SK-N-SH (cell line): ENCODE data around the gene RNU1-3. TPM values are rescaled to one million over a fixed set of nuclear protein-coding genes. Genes with fewer than 3 reads are reported as not detected.
"Not testable (repeated sequence)": the region's sequence is repeated elsewhere in the genome, so short reads cannot be mapped to it uniquely, and the experiment has no call there.

Experiments
- CTCF ChIA-PET: fragments of 300-600, 350-600 bp; formaldehyde crosslinking; extraction: SDS; loops from one replicate; lab custom pipeline; 2021; lab: Yijun Ruan, JAX
- POLR2A ChIA-PET: fragments of 350-600 bp; sonication (Branson Sonifier 250); formaldehyde crosslinking; extraction: SDS; loops from one replicate; lab custom pipeline; 2020; ENCODE audit warnings: antibody characterized with exemption, inconsistent platforms; lab: Yijun Ruan, JAX
- DNase-seq: peaks from one replicate; pipeline ENCODE4 v3.0.0; 2012
- H2AFZ ChIP-seq: fragments of 200-600 bp; sonication (generic); 2 replicates; pipeline ENCODE4 v1.8.1; 2016; ENCODE audit warnings: antibody characterized with exemption, mild to moderate bottlenecking, low read depth
- H3F3A ChIP-seq: fragments of 200-600 bp; sonication (generic); replicated peaks from 2 replicates; pipeline ENCODE3; 2016; ENCODE audit warnings: antibody characterized with exemption, mild to moderate bottlenecking; ENCODE audit not compliant: insufficient read depth
- H3K27ac ChIP-seq, 2 experiments: fragments of 200-500 bp in 1 of 2; fragments of 200-600 bp in 1 of 2; sonication (Bioruptor generic) in 1 of 2; sonication (generic), shearing (Covaris generic) in 1 of 2; 2 replicates each; pipeline versions ENCODE4 v1.5.1 to v1.6.1; 2014 to 2016; ENCODE audit warnings: low read depth in 2 of 2, inconsistent platforms in 1 of 2, low read length in 1 of 2, mild to moderate bottlenecking in 1 of 2, mixed read lengths in 1 of 2
- H3K27me3 ChIP-seq: fragments of 200-600 bp; sonication (generic), shearing (Covaris generic); 2 replicates; pipeline ENCODE4 v1.6.1; 2016; ENCODE audit warnings: mixed run types; ENCODE audit not compliant: insufficient read depth
- H3K36me3 ChIP-seq, 2 experiments: fragments of 200-500 bp in 1 of 2; fragments of 200-600 bp in 1 of 2; sonication (Bioruptor generic) in 1 of 2; sonication (generic) in 1 of 2; replicated peaks in 1 of 2; 2 replicates each; pipeline versions ENCODE3 to v1.5.1; 2014 to 2016; ENCODE audit warnings: low read length in 1 of 2, mild to moderate bottlenecking in 1 of 2; ENCODE audit not compliant: insufficient read depth in 2 of 2, control insufficient read depth in 1 of 2
- H3K4me1 ChIP-seq, 2 experiments: fragments of 200-500 bp in 1 of 2; fragments of 200-600 bp in 1 of 2; sonication (Bioruptor generic) in 1 of 2; sonication (generic), shearing (Covaris generic) in 1 of 2; 2 replicates each; pipeline versions ENCODE4 v1.5.1 to v1.6.1; 2014 to 2016; ENCODE audit warnings: low read depth in 1 of 2, low read length in 1 of 2, mixed run types in 1 of 2; ENCODE audit not compliant: insufficient read depth in 2 of 2, control insufficient read depth in 1 of 2
- H3K4me2 ChIP-seq: fragments of 200-600 bp; sonication (generic), shearing (Covaris generic); 2 replicates; pipeline ENCODE4 v1.6.1; 2017; ENCODE audit warnings: mixed run types
- H3K4me3 ChIP-seq, 2 experiments: fragments of 200-500 bp in 1 of 2; fragments of 200-600 bp in 1 of 2; sonication (Bioruptor generic) in 1 of 2; sonication (generic), shearing (Covaris generic) in 1 of 2; 2 replicates each; pipeline versions ENCODE4 v1.5.1 to v1.8.1; 2014 to 2016; ENCODE audit warnings: low read depth in 2 of 2, inconsistent platforms in 1 of 2, low read length in 1 of 2, mild to moderate bottlenecking in 1 of 2, mixed read lengths in 1 of 2, moderate library complexity in 1 of 2
- H3K79me2 ChIP-seq: fragments of 200-600 bp; sonication (generic); 2 replicates; pipeline ENCODE4 v1.8.1; 2017; ENCODE audit warnings: mild to moderate bottlenecking; ENCODE audit not compliant: insufficient read depth
- H3K9ac ChIP-seq: fragments of 200-600 bp; sonication (generic); 2 replicates; pipeline ENCODE4 v1.6.1; 2017; ENCODE audit warnings: mixed run types
- H3K9me2 ChIP-seq: fragments of 200-600 bp; sonication (generic); 2 replicates; pipeline ENCODE4 v1.6.1; 2017; ENCODE audit warnings: mixed run types
- H3K9me3 ChIP-seq: fragments of 200-600 bp; sonication (generic); 2 replicates; pipeline ENCODE4 v1.6.1; 2017; ENCODE audit warnings: mixed run types, mild to moderate bottlenecking, moderate library complexity
- H4K20me1 ChIP-seq: fragments of 200-600 bp; sonication (generic); 2 replicates; pipeline ENCODE4 v1.6.1; 2017; ENCODE audit warnings: mild to moderate bottlenecking, mixed run types; ENCODE audit not compliant: insufficient read depth
- CTCF ChIP-seq: fragments of 200-600 bp; sonication (generic); IDR thresholded peaks from 2 replicates; pipeline ENCODE4 v1.6.1; 2017; ENCODE audit warnings: antibody characterized with exemption, mild to moderate bottlenecking, moderate library complexity
- WGBS: methylation state at CpG from one replicate; pipeline ENCODE4 v1.1.6; 2017; ENCODE audit warnings: low lambda C conversion rate; 5-methylcytosine and 5-hydroxymethylcytosine counted together
- polyA plus RNA-seq, 3 experiments: library from polyadenylated mRNA; depleted of rRNA; stranded (reverse); fragments of >200 nt; gene quantifications; 2 replicates each; pipeline ENCODE4 v1.2.3, GENCODE V29; 2012

Gene RNU1-3
- polyA plus RNA-seq, 1 of the 3 experiments (the other 2 are of a cell fraction) = not detected

GRCh38 chr1:16704502-16705100, 37.9 kb upstream of the RNU1-3 start:
- not testable (repeated sequence) for H3K9me3 ChIP-seq
- POLR2A ChIA-PET = interaction anchor here (0.6 kb wide), 1 partner anchor 11 kb away, joined by 3 read pairs; no protein-coding TSS in a partner anchor

GRCh38 chr1:16704076-16704475, 37.3 kb upstream of the RNU1-3 start:
- H3K4me1 ChIP-seq, H2AFZ ChIP-seq, H3K9me3 ChIP-seq, H3K79me2 ChIP-seq, H3K27ac ChIP-seq, H3K4me2 ChIP-seq, H3K4me3 ChIP-seq, H3F3A ChIP-seq, POLR2A ChIA-PET, H3K9ac ChIP-seq, H4K20me1 ChIP-seq, DNase-seq, H3K9me2 ChIP-seq, H3K36me3 ChIP-seq, H3K27me3 ChIP-seq: not testable (repeated sequence)
- WGBS = no CpG with 5 or more reads among the region's 13 CpGs
- CTCF ChIA-PET = interaction anchor here (0.6 to 2.1 kb wide), 13 partner anchors 8 to 211 kb away, joined by 3 to 8 read pairs (median 4); no protein-coding TSS in a partner anchor

More at GRCh38 chr1:16704502-16705100, 37.9 kb upstream of the RNU1-3 start:
- H3K36me3 ChIP-seq, H2AFZ ChIP-seq, H3K4me3 ChIP-seq, H3K79me2 ChIP-seq, H3K4me1 ChIP-seq, H3K9me2 ChIP-seq, H3K4me2 ChIP-seq, H4K20me1 ChIP-seq, DNase-seq, H3K9ac ChIP-seq, H3K27ac ChIP-seq, H3F3A ChIP-seq, H3K27me3 ChIP-seq: not testable (repeated sequence)
- CTCF ChIA-PET = interaction anchor here (1.0 to 2.1 kb wide), 11 partner anchors 9 to 211 kb away, joined by 3 to 8 read pairs (median 5); no protein-coding TSS in a partner anchor
- WGBS = 82% methylated on average over 5 of the region's 16 CpGs

- H2AFZ ChIP-seq, H3K36me3 ChIP-seq, H3K27me3 ChIP-seq, H3K9ac ChIP-seq, H3K9me3 ChIP-seq, H3K4me1 ChIP-seq, DNase-seq, H3K4me3 ChIP-seq, POLR2A ChIA-PET, H3K79me2 ChIP-seq, H3F3A ChIP-seq, H3K4me2 ChIP-seq, H3K9me2 ChIP-seq, H3K27ac ChIP-seq, H4K20me1 ChIP-seq: not testable (repeated sequence)
- 21% methylated on average over 3 of the region's 5 CpGs for WGBS
- CTCF ChIA-PET = interaction anchor here (0.6 to 2.1 kb wide), 11 partner anchors 8 to 123 kb away, joined by 3 to 8 read pairs (median 5); no protein-coding TSS in a partner anchor
Observed at GRCh38 chr1:16703602-16704001, 36.9 kb upstream of the RNU1-3 start.

- 17% methylated on average over 1 of the region's 7 CpGs for WGBS
- H3K4me2 ChIP-seq, POLR2A ChIA-PET, H3F3A ChIP-seq, H3K36me3 ChIP-seq, H3K4me1 ChIP-seq, H3K9me3 ChIP-seq, H3K9ac ChIP-seq, DNase-seq, H4K20me1 ChIP-seq, H3K9me2 ChIP-seq, H3K27me3 ChIP-seq, H3K27ac ChIP-seq, H3K79me2 ChIP-seq, H3K4me3 ChIP-seq, H2AFZ ChIP-seq: not testable (repeated sequence)
- CTCF ChIA-PET = interaction anchor here (0.8 to 2.1 kb wide), 6 partner anchors 9 to 123 kb away, joined by 3 to 8 read pairs (median 4); no protein-coding TSS in a partner anchor
- TF ChIP-seq CTCF = peak; percentile 15; the same call in 1 of the 2 replicates
Observed at GRCh38 chr1:16703141-16703540, 36.4 kb upstream of the RNU1-3 start.

GRCh38 chr1:16702280-16702679, 35.5 kb upstream of the RNU1-3 start:
- H2AFZ ChIP-seq, H3K9ac ChIP-seq, H3K9me3 ChIP-seq, POLR2A ChIA-PET, H3K4me3 ChIP-seq, H3F3A ChIP-seq, H3K4me2 ChIP-seq, H3K27ac ChIP-seq, H3K79me2 ChIP-seq, DNase-seq, H3K4me1 ChIP-seq, H4K20me1 ChIP-seq, H3K9me2 ChIP-seq, H3K36me3 ChIP-seq, H3K27me3 ChIP-seq: not testable (repeated sequence)
- CTCF ChIA-PET = interaction anchor here (0.6 to 7.3 kb wide), 9 partner anchors 7 to 98 kb away, joined by 3 to 70 read pairs (median 4); no protein-coding TSS in a partner anchor
- WGBS = no CpG with 5 or more reads among the region's 5 CpGs
